Amniotic epithelial cell (primary cell): Measurements from ENCODE around the gene RSPH9.
"Not testable (repeated sequence)": the region's sequence is repeated elsewhere in the genome, so short reads cannot be mapped to it uniquely, and the experiment has no call there.

Experiments used
- DNase-seq: peaks from one replicate; pipeline ENCODE4 v3.0.0-alpha.2; 2010; ENCODE audit warnings: low read depth

Gene RSPH9

DNA sequence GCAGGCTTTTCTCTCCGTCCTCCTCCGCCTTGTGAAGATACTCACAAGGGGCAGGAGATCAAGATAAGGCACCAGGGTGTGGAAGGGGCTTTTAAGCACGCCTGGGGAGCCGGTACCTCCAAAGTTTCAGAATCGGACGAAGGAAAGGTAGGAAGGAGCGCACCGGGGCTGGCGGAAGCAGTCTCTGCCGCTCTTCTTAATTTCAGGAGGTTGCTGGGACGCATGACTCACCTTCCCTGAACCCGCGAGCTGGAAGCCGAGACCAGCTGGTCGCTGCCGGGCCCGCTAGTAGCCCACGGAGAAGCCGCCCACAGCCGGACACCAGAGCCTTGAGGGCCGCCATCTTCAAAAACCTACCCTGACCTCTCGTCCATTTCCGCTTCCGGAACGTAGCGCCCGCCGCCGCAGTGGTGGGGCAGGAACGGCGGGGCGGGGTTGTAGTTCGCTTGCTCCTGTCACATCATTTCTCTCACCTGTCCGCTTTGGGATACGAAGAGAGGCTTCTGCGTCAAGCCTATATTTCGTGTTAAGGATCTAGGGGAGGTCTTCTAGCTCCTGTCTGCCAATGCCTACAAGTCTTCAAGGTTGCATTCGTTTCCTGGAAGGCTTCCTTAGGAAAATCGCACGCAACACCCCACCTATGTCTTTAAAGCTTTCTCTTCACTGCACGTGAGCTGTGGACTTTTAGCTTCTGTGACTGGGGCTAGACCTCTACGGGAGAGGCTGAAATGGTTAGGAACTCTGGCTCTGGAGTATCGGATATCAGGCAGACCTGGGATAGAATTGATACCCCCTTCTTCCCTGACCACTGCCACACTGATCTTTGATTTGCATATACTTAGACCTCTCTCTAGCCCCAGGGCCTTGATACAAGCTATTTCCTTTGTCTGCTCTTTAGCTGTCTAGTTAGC, 42.9 kb downstream of the RSPH9 start, which contains the start of gene MRPS18A:
TSS of gene MRPS18A (minus strand) at position 355 of the 911 bp plus-strand sequence. CDS start at position 343, 12 bp downstream.
- peak; percentile 66 for DNase-seq

DNA sequence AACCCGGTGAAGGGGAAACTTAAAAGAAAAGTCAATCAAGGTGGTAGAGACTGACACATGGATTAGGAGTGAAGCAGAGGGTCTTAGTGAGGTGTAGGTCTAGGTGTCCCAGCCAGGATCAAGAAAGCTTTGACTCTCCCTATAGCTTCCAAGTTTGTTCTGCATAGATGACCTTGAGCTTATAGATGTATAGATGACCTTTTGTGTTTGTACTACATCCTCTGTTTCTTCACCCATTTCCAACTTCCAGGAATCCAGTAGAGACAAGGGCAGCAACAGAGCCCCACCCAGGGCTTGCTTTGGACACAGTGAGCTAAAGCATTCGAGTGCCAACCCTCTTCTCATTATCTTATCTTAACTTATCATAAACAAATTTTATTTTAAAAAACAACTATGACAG, 44.6 kb downstream of the RSPH9 start:
- no peak for DNase-seq

DNA sequence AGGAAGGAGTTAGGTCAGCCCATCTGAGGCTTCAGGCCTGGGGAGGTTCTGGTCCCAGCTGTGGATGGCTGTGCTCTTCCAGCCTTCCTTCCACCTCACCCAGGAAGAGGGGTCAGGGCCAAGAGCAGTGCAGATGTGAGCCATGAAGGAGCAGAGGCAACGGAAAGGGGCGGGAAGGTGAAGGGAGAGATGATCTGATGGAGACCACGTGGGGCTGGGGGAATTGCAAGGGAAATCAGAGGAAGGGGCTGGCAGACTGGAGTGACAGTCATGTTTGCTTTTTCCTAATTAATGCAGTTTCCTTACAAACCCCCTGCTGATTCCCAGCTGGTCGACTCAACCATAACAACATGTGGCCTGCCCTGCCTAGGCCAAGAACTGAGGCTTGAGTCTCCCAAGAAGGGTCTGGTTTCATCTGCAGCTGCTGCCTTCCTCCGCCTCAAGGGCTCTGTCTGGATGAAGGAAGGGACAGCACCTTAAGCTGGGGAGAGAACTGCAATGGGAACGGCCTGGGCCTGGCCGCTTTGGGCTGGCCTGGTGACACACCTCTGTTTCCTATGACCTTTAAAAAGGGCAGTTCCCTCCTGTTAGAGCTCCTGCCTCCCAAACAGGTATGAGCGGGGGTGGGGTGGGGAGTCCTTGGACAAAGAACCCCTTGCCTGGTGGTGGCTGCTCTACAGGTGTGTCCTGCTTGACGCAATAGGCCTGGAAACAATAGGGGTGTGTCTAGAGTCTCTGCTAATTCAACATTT, 50.6 kb downstream of the RSPH9 start:
- no peak for DNase-seq

DNA sequence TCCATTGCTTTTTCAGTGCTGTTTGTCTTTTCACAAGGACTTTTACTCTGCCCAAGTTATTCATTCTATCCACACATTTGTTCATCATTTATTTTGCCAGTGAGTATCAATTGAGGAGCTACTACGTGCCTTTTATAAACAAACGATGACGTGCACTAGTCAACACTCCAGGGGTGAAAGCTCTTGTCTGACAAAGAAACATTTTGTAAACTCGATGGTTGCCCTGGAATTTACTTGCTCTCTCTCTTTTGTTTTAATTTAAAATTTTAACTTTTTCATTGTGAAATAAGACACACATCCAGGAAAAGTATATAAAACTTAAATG, 51.1 kb downstream of the RSPH9 start:
- DNase-seq, result no peak

DNA sequence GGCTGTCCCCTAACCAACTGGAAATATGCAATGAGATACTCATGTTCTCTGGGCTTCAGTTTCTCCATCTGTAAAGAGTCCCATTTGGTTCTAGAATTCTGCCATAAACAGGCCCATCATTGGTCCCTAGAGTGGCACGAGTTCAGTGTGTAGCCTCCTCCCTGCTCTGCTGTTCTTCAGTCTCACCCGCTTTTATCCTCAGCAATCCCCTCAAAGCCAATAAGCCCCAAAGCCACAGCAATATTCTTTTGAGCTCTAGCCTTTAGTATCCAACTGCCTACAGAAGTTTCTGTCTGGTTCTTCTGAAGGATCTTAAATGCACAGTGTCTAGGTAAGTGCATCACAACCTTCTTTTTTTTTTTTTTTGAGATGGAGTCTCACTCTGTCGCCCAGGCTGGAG, 52.6 kb downstream of the RSPH9 start:
- DNase-seq, result no peak

DNA sequence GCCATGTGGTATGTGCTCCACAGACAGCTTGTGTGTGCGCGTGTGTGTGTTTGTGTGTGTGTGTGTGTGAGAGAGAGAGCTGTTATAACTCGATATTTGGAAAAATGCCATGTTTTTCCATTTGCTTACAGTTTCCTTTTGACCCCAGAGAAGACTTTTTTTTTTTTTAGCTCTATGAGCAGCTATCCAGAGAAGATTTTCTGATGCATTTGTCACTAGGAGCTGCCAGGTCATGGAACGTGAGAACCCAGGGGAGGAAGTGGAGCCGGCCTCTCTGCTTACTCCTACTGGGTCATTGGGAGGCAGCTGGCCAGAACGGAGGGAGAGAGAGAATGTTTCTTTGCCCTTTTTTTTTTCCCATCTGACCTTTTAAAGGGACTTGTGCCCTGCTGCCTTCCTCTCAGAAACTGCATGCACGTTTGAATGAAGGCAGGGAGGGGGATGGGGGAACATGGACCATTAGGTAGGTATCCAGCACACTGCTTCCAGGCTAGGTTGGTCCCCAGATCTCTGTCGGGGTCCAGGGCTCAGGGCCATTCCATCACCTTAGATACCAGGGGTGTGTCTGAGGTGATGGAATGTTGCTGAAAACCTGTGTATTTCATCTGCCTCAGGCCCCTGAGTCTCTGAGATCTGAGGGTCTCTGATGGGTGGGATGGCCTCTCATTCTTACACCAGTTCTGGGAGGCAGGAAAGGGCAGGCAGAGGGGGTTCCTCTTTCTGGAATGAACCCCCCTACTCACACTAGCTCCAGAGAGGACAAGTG, 53.9 kb downstream of the RSPH9 start:
- peak; percentile 61 for DNase-seq

DNA sequence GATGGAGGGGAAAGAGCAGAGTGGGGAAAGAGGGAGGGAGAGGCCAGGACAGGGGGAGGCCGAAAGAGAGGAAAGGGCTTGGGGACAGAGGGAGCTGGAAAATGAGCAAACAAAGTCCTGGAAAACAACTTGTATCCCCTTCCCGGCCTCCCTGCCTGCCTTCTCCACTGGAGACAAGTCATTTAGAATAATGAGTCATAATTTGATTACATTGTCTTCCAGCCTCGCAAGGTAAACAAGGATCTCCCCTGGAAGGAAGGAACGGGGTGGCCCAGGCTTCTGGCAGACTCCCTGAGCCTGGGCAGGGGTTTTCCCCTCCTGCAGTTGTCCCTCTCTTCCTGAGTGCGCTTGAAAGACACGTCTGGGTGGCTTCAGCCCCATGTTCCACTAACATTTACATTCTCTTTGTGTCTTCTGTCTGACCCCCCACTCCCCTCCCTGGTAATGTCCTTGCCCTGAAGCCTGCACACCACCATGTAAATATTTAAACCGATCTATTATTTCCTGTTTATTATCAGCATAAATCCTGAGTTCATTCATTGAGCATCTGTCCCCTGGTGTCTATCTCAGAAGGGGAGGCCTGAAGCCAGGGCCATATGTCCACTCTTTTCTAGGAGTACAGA, 54.8 kb downstream of the RSPH9 start:
- DNase-seq, result peak; percentile 79

DNA sequence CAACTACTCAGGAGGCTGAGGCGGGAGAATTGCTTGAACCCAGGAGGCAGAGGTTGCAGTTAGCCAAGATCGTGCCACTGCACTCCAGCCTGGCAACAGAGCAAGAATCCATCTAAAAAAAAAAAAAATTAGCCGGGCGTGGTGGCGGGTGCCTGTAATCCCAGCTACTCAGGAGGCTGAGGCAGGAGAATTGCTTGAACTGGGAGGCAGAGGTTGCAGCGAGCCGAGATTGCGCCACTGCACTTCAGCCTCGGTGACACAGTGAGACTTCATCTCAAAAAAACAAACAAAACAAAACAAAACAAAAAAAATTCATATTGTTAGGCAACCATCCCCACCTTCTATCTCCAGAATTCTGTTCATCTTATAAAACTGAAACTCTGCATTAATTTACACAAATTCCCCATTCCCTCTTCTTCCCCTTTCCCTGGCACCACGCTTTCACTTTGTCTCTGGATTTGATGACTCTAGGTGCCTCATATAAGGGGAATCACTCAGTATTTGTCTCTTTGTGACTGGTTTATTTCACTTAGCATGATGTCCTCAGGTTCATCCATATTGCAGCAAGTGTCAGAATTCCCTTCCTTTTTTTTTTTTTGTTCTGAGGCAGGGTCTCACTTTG, 56.2 kb downstream of the RSPH9 start:
- DNase-seq, result not testable (repeated sequence)

DNA sequence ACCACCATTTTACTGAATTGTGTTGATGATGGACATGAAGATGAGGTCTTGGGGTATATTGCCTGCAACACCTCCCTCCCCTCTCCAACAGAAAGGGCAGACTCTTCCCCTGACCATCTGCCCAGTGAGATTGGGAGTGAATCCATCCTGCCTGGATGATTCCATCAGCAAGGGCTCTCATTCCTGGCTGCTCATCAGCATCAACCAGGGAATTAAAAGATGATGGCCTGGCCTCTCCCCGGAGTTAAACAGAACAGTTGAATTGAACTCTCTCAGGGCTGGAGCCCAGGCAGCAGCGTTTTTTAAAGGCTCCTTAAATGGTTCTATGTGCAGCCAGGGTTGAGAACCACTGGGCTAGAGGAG, 57.3 kb downstream of the RSPH9 start:
- DNase-seq, result no peak

DNA sequence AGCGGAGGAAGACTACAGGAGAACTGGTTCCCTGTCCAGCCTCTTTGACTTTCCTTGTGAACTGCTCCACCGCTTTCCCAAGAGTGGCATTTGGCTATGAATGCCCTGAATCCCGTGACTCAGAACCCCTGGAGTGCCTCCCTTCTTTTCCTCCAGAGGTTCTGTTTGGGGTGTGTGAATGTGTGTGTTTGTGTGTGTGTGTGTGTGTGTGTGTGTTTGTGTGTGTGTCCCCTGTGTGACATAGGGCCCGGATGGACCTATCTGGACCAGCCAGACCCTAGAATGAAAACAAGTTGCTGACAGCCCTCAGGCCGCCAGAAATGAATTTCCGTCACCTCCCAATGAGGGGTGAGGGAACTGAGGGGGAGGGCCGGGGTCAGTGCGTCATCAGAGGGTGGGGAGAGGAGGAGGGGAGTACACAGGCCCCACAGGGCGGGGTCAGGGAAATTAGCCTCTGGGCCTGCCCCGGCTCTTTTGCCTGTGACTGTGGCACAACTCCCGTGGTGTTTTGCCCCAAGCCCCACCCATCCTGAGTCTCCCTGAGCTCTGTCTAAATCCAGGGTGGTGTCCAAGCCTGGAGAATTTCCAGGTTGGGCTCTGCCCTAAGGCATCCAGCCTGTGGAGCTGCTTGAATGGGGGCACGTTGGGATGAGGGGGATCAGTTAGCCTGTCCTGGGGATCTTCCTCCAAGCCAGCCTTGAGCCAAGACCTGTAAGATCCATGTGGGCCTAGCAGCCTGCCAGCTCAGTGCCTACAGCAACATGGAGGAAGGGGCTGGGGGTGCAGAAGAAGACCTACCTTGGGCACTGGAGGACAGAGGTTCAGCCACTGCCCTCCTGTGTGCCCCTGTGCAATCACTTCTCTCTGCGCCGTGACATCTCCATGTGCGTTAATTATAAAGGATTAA, 58.0 kb downstream of the RSPH9 start:
- DNase-seq, result peak; percentile 89

DNA sequence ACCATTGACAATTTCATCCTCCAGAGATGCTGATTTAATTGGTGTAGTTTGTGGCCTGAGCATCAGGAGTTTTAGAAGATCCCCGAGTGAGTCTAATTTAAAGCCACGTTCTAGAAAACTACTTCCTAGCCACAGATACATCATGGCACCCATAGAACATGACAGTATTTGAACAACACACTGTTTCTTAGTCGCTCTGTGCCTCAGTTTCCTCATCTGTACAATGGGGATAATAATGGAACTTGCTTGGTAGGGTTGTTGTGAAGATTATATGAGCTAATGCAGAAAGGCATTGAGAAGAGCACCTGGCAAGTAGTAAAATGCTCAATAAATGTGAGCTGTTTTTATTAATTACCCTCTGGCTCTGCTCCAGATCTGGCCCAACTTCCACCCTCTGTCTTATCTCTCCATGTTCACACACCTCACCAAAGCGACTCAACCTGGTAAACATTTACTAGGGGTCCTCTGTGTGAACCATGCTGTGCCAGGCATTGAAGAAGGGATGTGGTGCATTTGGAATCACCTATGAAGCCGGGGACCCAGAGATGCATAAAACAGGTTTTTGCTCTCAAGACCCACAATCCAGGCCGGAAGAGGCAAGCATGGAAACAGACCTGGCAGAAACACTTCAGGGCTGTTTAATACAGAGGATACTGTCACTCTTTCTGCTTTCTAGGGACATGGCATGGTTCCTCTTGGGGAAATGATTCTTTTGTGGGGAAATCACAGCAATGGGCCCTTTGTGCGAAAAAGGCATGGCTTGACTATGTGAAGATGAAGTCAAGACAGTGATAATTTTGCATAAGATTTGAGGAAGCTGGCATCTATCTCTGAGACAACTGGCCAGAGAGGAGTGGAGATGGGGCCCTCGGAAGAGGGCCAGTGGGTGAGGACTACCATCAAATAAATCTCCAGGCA, 58.9 kb downstream of the RSPH9 start:
- DNase-seq, result no peak

DNA sequence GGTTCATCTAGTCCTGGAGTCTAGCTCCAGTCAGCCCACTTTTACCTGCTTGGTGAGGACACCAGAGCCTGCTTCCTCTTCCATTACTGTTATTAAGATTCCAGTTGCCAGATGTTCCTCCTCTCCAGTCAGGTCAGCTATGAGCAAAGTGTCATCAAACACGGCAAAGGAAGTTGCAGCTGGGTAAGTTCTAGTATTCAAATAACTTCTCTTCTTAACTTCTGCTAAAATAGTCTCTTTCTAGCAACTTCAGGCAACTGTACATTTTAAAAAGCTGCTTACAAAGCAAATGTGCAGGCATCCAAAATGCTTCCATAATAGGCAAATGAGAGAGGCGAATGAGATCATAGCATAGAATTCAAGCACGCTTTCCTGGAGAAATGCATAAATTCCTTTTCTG, 61.2 kb downstream of the RSPH9 start:
- no peak for DNase-seq

DNA sequence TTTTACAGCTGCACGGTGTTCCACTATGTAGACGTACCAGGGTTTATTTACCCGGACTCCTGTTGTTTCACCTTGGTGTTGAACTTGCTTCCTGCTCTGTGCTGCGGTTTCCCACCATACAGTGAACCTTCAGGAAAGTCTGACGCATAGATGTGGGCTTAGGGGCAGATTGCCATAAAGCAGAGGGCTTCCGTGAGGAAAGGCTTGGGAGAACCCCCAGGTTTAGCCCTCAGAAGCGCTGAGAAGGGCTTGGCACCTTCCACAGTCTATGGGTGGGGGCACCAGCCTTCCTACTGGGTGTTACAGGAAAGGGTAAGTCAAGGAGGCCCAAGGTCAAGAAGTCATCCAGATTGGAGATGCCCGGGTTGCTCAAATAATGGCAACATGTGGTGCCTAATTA, 62.0 kb downstream of the RSPH9 start:
- no peak for DNase-seq

DNA sequence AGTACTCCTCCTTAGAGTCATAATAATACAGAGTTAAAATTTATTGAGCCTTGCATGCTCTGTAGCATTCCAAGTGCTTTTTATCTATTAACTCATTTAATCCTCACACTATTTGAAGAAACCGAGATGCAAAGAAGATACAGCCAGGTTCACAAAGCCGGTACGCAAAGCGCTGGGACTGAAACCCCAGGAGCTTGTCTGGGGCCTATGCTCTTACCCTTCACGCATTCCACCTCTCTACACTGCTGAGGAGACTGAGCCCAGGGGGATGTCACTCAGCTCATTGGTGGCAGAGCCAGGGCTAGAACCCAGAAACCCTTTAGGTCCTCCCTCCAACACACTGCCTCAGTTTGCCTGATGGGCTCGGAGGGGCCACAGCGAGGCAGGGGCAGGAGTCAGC, 62.4 kb downstream of the RSPH9 start:
- no peak for DNase-seq

DNA sequence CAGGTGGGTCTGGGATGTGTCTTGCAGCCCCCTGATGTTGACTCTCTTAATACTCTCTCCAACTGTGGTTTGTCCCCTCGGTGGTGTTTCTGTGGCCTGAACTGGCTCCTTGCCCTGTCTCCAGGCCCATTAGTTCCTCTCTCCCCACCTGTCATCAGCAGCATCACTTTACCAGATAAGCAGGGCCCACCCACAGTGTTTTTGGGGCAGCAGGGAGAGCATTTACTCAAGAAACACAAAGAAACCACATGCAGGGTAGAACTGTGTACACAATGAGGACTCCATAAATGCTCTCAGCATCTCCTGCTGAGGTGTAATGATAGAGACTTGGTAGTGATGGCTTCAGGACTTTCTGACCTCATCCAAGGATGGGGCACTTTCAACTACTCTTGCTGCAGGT, 62.9 kb downstream of the RSPH9 start:
- DNase-seq, result no peak

DNA sequence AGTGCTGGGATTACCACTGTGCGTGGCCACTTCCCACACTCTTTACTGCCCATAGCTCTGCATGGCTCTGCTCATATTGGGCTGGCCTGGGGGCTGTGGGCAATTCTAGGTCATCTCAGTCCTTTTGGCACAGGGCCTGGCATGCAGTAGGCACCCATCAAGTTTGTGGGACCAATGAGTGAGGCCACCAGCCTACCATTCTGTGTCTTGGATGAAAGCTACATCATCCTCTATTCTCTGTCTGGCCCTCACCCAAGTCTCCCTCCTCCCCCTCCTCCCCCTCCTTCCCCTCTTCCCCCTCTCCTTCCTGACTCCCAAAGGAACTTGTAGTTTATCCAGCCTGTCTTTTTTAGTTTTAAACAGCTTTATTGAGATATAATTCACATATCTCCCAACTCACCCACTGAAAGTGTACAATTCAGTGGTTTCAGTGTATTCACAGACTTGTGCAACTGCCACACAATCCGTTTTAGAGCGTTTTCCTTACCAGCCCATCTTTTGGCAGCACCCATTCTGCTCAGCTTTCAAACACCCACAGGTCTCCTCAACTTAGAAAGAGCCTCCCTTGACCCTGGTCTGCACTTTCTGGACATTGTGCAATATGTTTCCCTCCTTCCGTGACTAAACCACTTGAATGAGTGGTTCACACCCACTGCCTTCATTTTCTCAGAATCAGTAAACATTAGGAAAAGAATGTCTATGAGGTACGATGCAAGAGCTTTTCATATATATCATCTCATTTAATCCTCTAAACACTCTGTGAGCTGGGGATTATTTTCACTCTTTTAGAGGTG, 64.2 kb downstream of the RSPH9 start:
- DNase-seq, result peak; percentile 99

DNA sequence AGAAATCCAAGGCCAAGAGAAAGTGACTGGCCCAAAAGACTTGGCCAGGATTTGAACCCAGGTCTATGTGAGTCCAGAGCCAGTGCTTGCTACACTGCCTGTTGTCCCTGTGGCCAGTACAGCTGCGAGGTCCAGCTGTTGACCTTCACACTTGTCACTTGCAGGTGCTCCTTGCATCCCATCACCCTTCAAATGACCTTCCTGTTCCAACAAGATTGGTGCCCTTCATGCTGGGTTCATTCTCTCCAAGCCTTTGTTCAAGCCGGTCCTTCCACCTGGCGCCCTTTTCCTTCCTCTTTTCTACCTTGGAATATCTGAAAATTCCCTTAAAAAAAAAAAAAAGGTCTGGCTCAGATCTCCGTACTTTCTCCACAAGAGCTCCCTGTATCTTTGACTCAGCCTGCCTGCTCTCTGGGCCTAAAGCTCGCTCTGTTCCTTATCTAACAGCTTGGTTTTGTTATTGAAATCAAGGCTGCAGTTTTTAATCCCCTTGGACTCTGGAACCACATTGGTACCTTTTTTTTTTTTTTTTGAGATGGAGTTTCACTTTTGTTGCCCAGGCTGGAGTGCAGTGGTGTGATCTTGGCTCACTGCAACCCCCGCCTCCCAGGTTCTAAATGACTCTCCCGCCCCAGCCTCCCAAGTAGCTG, 64.9 kb downstream of the RSPH9 start:
- DNase-seq, result peak; percentile 87

DNA sequence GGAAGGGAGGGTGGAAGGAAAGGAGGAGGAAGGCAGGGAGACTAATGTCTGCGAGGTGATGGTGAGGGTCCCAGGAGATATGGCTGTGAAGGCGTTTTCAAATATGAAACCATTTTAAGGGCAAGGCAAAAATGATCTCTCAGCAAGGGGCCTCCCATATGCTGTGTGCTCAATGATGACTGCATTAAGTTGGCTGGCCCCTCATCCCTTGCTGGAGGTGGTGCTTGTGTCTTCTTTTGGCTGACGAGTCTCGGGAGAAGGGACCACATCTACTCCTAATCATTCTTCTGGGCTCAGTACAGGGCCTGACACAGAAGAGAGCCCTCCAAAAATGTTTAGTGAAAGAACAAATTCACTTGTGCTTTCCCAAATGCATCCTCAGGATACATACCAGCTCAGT, 65.7 kb downstream of the RSPH9 start:
- DNase-seq, result no peak
